ENCODE data around the gene THYN1. TPM values are rescaled to one million over a fixed set of nuclear protein-coding genes. Genes with fewer than 3 reads are reported as not detected.

The THYN1 gene
- total RNA-seq, 1 donor from 2014 or later = 25.5 TPM

DNA sequence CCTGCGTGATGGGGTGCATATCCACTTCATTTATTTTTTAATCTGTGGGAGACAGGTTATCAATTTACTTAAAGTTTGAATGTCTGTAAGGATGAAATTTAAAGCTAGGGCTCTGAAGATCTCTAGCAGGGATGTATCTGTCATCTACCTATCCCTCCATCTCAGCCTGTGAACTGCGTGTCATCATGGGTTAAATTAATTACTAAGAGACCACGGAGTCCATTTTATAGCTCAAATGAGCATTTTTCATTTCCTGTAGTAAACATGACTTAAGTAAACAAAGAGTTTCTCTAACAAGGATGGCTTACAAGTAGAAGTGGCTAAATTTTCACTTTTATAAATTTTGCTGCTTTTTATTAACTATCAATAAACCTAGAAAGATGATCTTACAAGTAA, 20.2 kb upstream of the THYN1 start:
- Mint-ChIP-seq H3K27me3 (ENCODE audit: low read depth) (peaks cover 64% of the 10 kb centered on the region), H3K27ac (ENCODE audit: unreplicated experiment) (no peak overlapping the region)

GRCh38 chr11:134272381-134273316, 19.5 kb upstream of the THYN1 start:
- Mint-ChIP-seq H3K4me3 (ENCODE audit: unreplicated experiment) (no peak overlapping the region), H3K4me1 (ENCODE audit: low read depth) (peaks cover 15% of the 10 kb centered on the region)

More for the DNA sequence above, 20.2 kb upstream of the THYN1 start:
- Mint-ChIP-seq H3K9me3 (ENCODE audit: low read depth) (no peaks in the 10 kb centered on the region), H3K4me3 (ENCODE audit: unreplicated experiment) (no peak overlapping the region), H3K4me1 (ENCODE audit: low read depth) (peaks cover 15% of the 10 kb centered on the region), H3K36me3 (ENCODE audit: low read depth) (peaks cover 2% of the 10 kb centered on the region)
- TF ChIP-seq CTCF (IDR thresholded peaks at IDR 0.05) = no peak
- DNase-seq (ENCODE audit: low spot score) = no peak

GRCh38 chr11:134271978-134272377, 18.8 kb upstream of the THYN1 start:
- Mint-ChIP-seq H3K27me3 (ENCODE audit: low read depth) (peaks cover 52% of the 10 kb centered on the region), H3K36me3 (ENCODE audit: low read depth) (no peaks in the 10 kb centered on the region), H3K9me3 (ENCODE audit: low read depth) (no peaks in the 10 kb centered on the region), H3K4me3 (ENCODE audit: unreplicated experiment) (no peak overlapping the region), H3K27ac (ENCODE audit: unreplicated experiment) (no peak overlapping the region), H3K4me1 (ENCODE audit: low read depth) (peaks cover 12% of the 10 kb centered on the region)
- no peak for TF ChIP-seq CTCF (IDR thresholded peaks at IDR 0.05)
- DNase-seq (ENCODE audit: low spot score) = no peak

More at GRCh38 chr11:134272381-134273316, 19.5 kb upstream of the THYN1 start:
- Mint-ChIP-seq H3K9me3 (ENCODE audit: low read depth) (no peaks in the 10 kb centered on the region), H3K36me3 (ENCODE audit: low read depth) (peaks cover 2% of the 10 kb centered on the region), H3K27me3 (ENCODE audit: low read depth) (peaks cover 59% of the 10 kb centered on the region), H3K27ac (ENCODE audit: unreplicated experiment) (no peak overlapping the region)
- DNase-seq (ENCODE audit: low spot score) = no peak
- no peak for TF ChIP-seq CTCF (IDR thresholded peaks at IDR 0.05)

GRCh38 chr11:134270250-134270714, 17.1 kb upstream of the THYN1 start:
- H3K27ac Mint-ChIP-seq (ENCODE audit: unreplicated experiment) = no peak overlapping the region
- H3K4me3 Mint-ChIP-seq (ENCODE audit: unreplicated experiment) = no peak overlapping the region
- no peaks in the 10 kb centered on the region for H3K9me3 Mint-ChIP-seq (ENCODE audit: low read depth)
- H3K4me1 Mint-ChIP-seq (ENCODE audit: low read depth) = peaks cover 12% of the 10 kb centered on the region
- DNase-seq (ENCODE audit: low spot score) = no peak
- peaks cover 43% of the 10 kb centered on the region for H3K27me3 Mint-ChIP-seq (ENCODE audit: low read depth)
- H3K36me3 Mint-ChIP-seq (ENCODE audit: low read depth) = peaks cover under 1% of the 10 kb centered on the region
- TF ChIP-seq CTCF (IDR thresholded peaks at IDR 0.05) = peak; percentile 32

- Mint-ChIP-seq H3K27me3 (ENCODE audit: low read depth) (peaks cover 26% of the 10 kb centered on the region), H3K27ac (ENCODE audit: unreplicated experiment) (no peak overlapping the region), H3K36me3 (ENCODE audit: low read depth) (peaks cover 8% of the 10 kb centered on the region), H3K9me3 (ENCODE audit: low read depth) (no peaks in the 10 kb centered on the region), H3K4me1 (ENCODE audit: low read depth) (peaks cover 10% of the 10 kb centered on the region), H3K4me3 (ENCODE audit: unreplicated experiment) (no peak overlapping the region)
- TF ChIP-seq CTCF (IDR thresholded peaks at IDR 0.05) = no peak
- no peak for DNase-seq (ENCODE audit: low spot score)
Observed at GRCh38 chr11:134267966-134268365, 14.8 kb upstream of the THYN1 start.
